ENCODE results near the gene NUP93.
A peak's percentile ranks its signal among the peaks of the same experiment; 100 is the strongest.
"Not testable (repeated sequence)": the region's sequence is repeated elsewhere in the genome, so short reads cannot be mapped to it uniquely, and the experiment has no call there.

The NUP93 gene

DNA sequence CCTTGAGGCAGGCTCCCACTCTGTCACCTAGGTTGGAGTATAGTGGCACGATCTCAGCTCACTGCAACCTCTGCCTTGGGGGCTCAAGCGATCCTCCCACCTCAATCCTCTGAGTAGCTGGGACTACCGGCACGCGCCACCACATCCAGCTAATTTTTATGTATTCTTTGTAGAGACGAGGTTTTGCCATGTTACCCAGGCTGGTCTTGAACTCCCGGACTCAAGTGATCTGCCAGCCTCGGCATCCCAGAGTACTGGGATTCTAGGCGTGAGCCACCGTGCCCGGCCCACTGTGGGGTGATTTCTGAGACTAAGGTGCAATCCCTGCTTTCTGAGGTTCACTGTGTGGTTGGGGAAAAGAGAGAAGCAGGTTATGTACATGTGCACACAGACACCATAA is 123.0 kb downstream of the NUP93 start:
- DNase-seq: no peak

DNA sequence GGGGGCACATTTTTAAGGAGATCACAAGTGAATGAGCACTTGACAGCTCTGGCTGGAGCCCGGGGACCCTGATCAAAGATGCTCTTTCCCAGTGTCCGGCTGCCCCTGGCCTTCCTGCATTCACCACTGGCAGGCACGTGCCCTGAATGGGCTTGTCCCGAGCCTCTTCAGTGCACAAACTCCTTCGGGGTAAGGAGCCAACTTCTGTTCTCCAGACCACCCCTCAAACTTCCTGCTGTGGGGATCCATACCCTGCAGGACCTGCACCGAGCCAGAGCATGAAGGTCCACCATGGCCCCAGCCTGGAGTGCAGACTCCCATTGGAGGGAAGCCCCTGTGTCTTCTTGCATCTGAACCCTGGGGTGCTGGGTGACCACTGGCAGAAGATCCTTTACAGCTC is 125.3 kb downstream of the NUP93 start:
- DNase-seq: no peak

DNA sequence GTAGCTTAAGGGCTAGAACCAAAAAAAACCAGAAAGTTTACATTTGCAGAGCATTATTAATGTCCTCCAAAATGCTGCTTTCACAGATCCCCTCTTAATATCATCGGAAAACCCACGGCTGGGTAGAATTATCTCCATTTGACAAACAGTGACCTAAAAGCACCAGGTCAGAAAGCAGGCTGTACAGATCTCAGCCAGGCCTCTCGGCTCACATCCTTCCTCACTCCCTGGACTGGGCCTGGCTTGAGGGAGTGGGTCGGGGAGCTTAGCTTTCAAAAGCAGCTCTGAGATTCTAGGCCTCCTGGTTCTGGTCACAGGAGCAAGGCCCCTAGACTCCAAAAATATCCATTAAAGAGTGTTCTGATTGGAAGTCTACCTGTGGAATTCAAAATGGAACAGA is 126.0 kb downstream of the NUP93 start:
- no peak for DNase-seq

DNA sequence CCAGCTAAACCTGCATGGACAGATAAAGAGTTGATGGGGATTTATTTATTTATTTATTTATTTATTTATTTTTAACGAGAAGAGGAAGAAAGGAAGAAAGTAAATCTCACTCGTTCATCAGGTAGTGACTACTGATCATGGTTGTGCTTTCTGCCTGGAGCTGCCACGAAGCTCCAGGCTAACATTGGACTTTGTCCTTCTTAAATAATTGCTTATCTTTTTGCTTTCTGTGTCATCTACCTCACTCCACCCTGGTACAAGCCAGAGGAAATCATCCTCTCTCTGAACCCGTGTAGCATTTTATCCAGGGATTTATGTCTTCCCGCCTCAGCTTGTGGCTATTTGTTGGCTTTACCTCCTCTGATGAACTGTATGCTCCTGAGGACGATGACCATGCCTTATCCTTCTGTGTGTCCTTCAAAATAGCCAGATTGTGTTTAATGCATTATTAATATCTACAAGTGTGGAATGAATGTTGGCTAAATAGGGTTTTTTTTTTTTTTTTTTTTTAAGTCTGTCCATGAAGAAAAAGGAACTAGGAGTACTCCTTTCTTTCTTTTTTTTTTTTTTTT is 127.0 kb downstream of the NUP93 start:
- no peak for DNase-seq

DNA sequence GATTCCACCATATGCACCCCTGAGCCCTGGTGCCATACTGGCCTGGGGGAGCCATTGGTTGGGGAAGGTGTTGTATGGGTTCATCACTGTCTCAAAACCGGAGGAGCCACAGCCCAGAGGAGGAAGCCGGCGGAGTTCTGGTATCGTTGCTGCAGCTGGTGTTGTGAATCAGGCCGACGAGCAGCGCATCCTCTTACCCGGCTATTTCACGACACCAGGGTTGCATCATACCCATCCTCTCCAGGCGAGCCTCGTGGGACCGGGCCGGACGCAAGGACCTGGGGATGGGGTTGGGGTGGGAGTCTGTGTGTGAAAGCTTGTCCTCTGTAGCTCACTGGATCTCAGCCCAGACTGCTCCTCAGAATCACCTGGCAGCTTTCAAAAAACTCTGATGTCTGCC is 128.4 kb downstream of the NUP93 start:
- no peak for DNase-seq

DNA sequence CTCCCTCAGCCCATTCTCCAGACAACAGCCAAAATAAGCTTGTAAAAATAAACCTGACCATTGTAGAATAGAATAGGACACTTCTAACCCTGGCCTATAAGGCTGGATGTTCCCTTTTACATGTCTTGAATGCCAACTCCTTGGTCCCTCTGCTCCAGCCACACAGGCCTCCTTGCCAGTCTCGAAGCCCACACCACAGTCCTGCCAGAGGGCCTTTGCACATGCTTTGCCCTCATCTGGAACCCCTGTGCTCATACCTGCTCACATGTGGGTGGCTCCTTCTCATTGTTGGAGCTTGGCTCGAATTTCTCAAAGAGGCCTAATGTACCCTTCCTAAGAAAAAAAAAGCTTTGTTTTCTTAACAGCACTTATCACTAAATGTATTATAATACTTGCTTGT is 129.7 kb downstream of the NUP93 start:
- DNase-seq: no peak

DNA sequence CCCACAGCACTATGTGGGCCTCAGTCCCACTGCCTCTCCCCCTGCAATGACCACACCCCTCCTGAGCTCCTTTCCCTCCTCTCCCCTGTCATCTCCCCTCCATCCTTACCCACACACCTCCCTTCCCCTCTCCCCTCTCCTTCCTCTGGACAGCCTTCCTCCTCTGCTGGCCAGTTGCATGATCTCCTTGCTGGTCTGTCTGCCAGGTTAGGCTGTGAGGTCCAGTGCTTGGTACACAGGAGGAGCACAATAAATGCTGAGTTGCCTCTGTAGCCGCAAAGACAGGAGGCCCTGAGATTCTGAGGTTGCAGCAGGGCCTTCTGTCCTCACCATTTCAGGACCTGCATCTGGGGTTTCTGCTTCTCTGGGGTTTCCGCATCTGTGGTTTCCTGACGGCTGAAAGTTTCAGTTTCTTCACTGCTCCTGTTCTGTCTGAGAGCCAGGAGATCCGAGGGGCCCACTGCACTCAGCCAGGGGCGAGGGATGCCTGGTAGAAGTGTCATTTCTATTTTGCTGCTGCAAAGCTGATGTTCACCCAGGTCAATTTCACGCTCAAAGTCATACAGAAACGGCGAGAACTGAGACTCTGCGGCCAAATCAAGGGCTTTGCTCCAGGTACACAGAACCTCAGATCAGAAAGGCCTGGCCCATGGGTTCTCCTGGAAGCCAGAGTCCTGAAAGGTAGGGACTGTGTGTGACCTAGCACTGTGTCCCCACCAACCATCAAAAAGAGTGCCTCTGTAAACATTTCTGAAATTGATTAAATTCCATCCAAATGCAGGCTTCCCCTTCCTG is 130.5 kb downstream of the NUP93 start:
- no peak for DNase-seq

DNA sequence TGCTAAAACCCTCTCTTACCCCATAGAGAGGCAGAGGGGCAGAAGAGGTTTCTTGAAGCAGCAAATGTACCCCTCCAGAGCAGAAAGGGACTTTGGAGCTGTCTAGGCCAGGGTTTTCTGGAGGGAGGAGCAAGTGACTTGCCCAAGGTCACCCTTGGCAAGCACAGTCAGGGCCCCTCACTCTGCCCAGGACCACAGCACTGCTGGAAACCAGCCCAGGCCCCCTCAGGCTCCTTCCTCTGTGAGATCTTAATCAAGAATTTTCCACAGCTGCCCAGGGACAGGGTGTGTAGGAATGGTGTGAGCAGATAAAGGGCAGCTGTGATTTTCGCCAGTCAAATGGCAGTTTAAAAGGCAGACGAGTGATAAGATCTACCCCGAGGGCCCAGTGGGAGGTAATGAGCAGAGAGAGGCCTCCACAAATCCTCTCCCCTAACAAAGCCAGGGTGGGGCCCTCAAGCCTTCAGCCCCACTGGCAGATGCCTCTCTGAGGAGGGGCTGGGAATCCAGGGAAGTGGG is 131.2 kb downstream of the NUP93 start:
- DNase-seq: peak; percentile 71 to 87

DNA sequence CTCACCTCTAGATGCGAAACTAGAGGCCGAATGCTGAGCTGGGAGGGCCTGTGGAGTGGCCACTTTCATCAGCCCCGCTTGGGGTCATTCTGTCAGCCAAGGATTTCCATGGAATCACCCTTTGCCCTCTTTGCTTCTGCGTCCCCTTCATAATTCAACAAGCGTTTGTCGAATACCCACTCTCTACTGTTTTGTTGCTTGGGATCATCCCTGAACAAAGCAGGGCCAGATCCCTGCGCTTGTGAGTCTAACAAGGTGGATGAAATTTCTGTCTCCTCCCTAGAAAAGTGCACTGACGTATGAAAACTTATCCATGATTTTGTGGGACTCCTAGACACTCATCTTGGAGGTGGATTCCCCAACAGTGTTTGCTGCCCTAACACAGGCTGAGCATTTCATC is 131.8 kb downstream of the NUP93 start:
- DNase-seq: no peak

DNA sequence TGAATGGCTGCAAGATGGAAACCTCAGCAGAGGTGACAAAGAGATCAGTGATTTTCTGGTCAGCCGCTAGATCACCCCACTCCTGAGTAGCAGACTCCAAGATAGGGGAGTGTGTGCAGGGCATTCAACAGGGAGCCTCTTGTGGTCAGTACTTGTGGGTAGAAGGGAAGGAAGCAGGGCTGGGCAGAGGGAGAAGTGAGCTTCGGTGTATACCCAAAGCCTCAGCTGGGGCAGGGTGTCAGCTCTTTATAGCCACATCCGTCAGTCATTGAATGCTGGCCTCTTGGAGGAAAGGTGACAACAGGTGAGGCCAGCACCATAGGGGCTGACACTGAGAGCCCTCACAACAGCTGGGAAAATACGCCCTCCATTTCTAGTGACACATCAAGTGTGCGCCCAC is 132.8 kb downstream of the NUP93 start:
- no peak for DNase-seq

DNA sequence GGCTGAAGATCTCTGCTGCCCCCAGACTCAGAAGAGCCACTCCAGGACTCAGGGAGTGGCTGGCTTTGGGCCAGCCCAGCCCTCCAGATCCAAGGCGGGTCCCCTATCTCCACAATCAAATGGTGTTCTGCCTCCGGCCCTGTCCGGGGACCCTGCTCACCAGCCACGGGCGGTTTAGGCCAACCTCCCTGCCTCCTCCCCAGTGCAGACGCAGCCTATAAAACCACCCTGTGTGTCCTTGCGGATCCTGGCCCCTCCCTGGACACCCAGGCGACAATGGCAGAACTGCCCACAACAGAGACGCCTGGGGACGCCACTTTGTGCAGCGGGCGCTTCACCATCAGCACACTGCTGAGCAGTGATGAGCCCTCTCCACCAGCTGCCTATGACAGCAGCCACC is 135.0 kb downstream of the NUP93 start, which contains the start of gene SLC12A3:
Gene SLC12A3, plus strand, starts transcription at position 248 of the 400 bp plus-strand sequence. Its CDS starts 29 bp downstream, at position 277.
- no peak for DNase-seq

DNA sequence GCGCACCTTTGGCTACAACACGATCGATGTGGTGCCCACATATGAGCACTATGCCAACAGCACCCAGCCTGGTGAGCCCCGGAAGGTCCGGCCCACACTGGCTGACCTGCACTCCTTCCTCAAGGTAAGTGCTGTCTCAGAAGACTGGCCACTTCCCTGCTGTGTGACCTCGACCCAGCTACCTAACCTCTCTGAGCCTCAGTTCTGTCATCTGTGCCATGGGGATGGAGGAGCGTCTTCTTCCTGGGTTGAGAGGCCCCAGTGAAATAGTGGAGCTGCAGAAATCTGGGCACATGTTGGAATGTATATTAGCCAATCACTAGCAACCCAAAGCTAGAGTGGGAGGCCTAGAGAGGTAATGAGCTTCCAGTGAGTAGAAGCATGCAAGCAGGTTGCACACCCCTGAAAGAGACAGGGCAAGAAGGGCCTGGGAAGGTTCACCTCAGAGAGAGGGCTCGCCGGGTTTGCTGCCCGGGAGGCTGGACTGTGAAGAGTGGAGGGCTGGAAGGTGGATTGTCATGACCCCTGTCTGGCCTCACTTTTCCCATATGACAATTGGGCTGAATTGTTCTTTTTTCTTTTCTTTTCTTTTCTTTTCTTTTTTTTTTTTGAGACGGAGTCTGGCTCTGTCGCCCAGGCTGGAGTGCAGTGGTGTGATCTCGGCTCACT is 135.6 kb downstream of the NUP93 start:
- no peak for DNase-seq

DNA sequence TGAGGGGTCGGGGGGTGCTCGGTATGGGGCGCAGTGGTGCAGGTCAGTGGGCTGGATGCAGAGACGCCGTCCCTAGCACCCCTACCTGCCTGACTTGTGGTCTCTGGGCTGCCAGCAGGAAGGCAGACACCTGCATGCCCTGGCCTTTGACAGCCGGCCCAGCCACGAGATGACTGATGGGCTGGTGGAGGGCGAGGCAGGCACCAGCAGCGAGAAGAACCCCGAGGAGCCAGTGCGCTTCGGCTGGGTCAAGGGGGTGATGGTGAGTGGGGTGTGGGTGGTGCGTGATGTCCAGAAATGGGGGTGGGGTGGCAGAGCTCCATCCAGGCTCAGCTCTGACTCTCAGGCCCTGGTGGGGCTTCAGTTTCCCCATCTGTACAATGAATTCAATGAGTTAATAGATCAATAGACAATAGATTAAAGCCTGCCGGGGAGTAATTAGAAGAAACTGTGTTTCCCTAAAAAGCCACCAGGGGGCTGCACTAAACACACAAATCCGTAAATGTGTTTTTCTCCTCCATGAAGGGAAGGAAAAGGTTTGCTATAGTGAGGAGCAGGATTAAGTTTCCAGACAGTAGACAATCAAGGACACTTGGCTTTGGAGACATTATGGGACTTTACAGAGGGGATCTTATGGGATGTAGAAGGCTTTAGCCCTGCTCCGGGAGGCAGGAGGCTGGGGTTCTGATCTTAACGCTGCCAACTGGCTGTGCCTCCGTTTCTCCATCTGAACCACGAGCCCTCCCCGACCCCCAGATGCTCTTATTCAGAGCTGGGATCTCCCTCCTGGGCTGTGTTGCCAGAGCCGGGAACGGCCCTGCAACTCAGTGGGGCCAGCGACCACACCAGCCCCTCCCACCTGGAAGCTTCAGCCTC is 137.3 kb downstream of the NUP93 start:
- DNase-seq: peak; percentile 57 to 84

DNA sequence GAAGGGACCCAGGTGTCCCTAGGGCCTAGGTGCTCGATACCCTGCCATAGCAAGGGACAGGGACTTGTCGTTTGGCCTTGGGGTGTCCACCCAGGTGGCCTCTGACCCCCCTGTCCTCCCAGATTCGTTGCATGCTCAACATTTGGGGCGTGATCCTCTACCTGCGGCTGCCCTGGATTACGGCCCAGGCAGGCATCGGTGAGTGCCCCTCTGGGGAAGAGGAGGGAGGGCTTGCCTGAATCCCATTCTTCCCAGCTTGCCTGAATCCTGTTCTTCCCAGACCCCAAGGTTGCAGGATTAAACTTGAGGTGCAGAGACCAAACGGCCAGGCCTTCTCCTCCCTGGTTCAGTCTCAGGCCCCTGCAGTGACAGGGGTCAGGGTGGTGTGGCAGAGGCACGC is 138.2 kb downstream of the NUP93 start:
- no peak for DNase-seq

DNA sequence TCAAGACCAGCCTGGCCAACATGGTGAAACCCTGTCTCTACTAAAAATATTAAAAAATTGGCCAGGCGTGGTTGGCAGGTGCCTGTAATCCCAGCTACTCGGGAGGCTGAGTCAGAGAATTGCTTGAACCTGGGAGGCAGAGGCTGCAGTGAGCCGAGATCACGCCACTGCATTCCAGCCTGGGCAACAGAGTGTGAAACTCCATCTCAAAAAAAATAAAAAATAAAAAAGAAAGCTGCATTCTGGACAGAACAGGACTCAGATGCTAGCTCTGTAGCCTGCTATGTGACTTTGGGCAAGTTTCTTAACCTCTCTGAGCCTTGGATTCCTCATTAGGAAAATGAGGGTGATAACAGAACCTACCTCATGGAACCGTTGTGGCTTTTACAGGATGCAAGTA is 138.8 kb downstream of the NUP93 start:
- DNase-seq: not testable (repeated sequence)

DNA sequence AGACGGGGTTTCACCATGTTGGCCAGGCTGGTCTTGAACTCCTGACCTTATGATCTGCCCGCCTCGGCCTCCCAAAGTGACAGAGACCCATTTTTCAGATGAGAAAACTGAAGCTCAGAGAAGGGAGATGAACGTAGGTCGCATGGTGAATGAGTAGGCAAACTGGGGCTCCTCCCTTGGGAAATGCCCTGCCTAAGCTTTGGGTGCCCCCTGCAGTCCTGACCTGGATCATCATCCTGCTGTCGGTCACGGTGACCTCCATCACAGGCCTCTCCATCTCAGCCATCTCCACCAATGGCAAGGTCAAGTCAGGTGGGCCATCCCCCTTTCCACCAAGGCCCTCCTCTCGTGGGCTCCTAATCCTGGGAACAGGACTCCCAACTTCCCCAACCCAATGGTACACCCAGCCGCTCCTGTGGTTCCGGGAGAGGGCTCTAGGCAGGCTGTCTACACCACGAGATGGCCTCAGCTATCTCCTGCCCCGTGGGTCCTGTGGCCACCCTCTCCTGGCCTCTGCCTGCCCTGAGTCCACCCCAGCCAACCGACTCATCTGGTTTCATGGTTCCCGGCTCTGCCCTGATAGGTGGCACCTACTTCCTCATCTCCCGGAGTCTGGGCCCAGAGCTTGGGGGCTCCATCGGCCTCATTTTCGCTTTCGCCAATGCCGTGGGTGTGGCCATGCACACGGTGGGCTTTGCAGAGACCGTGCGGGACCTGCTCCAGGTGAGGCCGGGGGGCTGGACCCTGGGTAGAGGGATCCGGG is 139.8 kb downstream of the NUP93 start:
- peak in 1 of 2 experiments; percentile 14 for DNase-seq

DNA sequence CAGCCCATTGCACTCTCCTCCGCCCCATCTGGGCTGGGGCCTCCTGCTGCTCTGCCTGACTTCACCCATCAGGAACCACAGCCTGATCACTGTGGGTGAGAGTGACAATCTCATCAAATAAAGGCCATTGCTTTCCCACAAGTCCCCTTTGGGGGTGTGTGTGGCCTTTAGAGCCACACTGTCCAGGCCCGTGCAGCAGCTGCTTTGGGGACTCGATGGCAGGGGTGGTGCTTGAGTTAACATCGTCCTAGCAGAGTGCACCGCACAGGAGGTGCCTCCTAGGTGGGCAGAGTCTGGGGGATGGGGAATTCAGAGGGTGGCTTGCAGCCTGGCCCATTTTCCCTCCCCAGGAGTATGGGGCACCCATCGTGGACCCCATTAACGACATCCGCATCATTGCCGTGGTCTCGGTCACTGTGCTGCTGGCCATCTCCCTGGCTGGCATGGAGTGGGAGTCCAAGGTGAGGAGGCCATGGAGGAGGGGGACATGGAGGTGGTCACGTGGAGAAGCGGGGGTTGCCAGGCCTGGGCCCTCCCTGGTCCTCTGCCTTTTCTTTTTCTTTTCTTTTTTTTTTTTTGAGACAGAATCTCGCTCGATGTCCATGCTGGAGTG is 140.5 kb downstream of the NUP93 start:
- DNase-seq: no peak

DNA sequence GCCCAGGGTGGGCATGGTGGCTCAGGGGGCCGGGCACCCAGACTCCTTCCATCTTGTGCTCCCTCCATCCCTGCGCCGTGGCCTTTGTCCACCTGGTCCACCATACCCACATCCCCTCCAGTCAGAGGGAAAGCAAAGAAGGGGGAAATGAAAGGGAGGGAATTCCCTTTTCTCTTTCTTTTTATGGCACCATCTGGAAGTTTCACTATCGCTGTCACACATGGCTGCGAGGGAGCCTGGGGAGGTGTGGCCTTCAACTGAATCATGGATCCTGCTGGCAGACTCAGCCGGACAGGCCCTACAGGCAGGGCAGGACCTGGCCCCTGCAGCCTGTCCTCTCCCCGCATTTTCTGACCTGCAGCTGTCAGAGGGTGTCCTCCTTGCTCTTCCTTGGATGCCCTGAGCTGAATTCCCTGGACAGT is 141.3 kb downstream of the NUP93 start:
- DNase-seq: peak in 1 of 2 experiments; percentile 16

DNA sequence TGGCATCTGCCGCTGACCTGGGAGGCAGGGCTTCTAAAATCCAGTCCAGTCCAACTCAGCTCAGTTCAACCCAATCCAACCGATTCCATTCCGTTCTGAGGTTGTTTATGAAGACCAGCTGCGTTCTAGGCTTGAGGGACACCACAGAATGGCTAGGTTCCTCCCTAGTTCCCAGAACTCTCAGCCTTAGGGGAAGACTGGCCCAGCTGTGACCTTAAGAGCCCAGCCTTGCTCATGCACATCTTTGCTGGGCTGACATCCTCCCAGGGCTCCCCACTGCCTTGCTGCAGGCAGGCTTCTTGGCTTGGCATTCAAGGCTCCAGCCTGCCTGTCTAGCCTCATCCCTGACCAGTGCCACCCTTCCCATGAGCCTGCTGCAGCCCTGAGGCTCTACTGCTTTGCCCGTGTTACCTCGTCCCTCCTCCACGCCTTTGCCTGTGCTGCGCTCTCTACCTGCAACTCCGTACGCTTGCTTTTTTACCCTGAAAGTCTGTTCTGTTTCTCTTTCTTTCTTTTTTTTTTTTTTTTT is 143.0 kb downstream of the NUP93 start:
- no peak for DNase-seq

DNA sequence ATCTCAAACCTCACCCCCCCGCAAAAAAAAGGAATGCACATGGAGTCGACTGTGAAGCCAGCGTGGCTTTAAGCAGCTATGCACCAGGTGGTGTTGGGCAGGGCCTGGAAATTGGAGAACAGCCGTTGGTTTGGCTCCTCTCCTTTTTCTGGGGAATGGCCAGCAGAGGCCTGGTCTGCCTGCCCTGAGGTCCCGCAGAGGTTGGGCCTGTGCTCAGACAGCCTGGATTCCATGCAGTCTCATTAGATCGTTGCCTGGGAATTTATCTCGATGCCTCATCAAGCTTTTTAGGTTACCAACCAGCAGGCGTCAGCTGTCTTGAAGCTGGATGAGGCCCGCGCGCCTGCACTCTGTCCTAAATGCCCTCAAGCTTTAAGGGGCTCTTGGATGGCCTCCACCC is 144.9 kb downstream of the NUP93 start:
- DNase-seq: peak in 1 of 2 experiments; percentile 61

DNA sequence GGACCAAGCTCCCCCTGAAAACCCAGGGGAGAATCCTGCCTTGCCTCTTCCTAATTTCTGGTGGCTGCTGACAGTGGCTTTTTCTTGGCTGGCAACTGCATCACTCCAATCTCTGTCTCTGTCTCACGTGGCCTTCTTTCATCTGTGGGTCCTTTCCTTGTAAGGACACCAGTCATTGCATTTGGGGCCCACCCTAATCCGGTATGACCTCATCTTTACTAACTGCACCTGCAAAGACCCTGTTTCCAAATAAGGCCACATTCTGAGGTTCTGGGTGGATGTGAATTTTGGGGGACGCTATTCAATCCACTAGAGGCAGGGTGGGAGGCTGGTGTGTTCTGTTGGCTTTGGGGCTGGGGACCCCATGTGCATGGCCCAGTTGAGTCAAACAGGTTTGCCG is 146.1 kb downstream of the NUP93 start:
- no peak for DNase-seq
